LNCaP clone FGC (cell line): ENCODE results near the gene CSTF1.
"Not testable (repeated sequence)": the region's sequence is repeated elsewhere in the genome, so short reads cannot be mapped to it uniquely, and the experiment has no call there.

Source experiments
- DNase-seq: peaks from one replicate; pipeline ENCODE4 v3.0.0-alpha.2; 2011; ENCODE audit warnings: low read depth
- H3K4me3 ChIP-seq: 2 replicates; pipeline ENCODE4 v1.5.1; 2011; ENCODE audit warnings: mild to moderate bottlenecking, low read depth, low read length, control low read depth
- TF ChIP-seq, protein P1 (sequence below): IDR thresholded peaks from 2 replicates; pipeline ENCODE4 v1.5.1; 2012; ENCODE audit warnings: mild to moderate bottlenecking; ENCODE audit not compliant: control insufficient read depth, insufficient read depth; ENCODE audit errors: extremely low read depth

CSTF1 gene

DNA sequence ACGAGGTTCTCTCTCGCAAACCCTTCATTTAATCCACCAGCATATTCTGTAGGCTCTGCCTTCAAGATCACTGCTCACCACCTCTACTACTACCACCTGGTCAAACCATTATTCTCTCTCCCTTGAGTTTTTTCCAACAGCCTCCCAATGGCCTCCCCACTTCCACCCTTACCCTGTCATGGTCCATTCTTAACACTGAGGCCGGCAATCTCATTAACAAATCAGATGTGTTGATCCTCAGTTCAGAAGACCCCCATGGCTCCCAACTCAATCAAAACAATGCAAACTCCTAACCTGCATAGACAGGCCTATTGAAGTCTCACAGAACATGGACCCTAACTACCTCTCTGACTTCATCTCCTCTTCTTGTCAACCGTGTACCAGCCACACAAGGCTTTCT, 2.6 kb upstream of the CSTF1 start:
- TF ChIP-seq, protein P1, sequence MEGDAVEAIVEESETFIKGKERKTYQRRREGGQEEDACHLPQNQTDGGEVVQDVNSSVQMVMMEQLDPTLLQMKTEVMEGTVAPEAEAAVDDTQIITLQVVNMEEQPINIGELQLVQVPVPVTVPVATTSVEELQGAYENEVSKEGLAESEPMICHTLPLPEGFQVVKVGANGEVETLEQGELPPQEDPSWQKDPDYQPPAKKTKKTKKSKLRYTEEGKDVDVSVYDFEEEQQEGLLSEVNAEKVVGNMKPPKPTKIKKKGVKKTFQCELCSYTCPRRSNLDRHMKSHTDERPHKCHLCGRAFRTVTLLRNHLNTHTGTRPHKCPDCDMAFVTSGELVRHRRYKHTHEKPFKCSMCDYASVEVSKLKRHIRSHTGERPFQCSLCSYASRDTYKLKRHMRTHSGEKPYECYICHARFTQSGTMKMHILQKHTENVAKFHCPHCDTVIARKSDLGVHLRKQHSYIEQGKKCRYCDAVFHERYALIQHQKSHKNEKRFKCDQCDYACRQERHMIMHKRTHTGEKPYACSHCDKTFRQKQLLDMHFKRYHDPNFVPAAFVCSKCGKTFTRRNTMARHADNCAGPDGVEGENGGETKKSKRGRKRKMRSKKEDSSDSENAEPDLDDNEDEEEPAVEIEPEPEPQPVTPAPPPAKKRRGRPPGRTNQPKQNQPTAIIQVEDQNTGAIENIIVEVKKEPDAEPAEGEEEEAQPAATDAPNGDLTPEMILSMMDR = no peak
- DNase-seq = no peak
- H3K4me3 ChIP-seq = no peak overlapping the region

- peak overlapping the region; percentile 90 for H3K4me3 ChIP-seq
- DNase-seq = not testable (repeated sequence)
Observed at GRCh38 chr20:56390396-56390795, 2.0 kb upstream of the CSTF1 start.

DNA sequence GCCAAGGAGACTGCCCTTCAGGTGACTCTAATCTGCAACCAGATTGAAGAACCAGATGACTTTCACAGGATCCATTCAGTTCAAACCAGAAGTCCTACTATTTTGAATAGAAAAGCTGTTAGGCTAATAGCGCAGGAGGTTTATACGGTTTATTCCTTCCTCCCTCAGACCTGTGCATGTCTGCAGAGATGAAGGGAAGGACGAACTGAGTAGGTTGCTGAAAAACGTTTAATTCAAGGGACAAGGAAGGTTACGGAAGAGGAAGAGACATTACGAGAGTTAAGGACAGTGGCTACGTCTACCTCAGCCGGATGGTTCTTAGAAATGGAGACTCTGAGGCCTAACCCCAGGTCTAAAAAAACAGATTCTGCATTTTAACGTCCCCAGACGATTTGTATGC, 1.4 kb upstream of the CSTF1 start:
- no peak for DNase-seq
- H3K4me3 ChIP-seq = peak overlapping the region; percentile 90

GRCh38 chr20:56391596-56392131, 781 bp upstream of the CSTF1 start:
- H3K4me3 ChIP-seq = peak overlapping the region; percentile 90
- no peak for DNase-seq
- TF ChIP-seq, protein P1 = no peak

More for the DNA sequence above, 1.4 kb upstream of the CSTF1 start:
- TF ChIP-seq, protein P1 = no peak

- no peak for DNase-seq
- TF ChIP-seq, protein P1 = no peak
- peak overlapping the region; percentile 90 for H3K4me3 ChIP-seq
Observed at GRCh38 chr20:56392881-56393482, 537 bp downstream of the CSTF1 start.

GRCh38 chr20:56393653-56394052, 1.2 kb downstream of the CSTF1 start:
- TF ChIP-seq, protein P1 = no peak
- no peak for DNase-seq
- H3K4me3 ChIP-seq = peak overlapping the region; percentile 90

DNA sequence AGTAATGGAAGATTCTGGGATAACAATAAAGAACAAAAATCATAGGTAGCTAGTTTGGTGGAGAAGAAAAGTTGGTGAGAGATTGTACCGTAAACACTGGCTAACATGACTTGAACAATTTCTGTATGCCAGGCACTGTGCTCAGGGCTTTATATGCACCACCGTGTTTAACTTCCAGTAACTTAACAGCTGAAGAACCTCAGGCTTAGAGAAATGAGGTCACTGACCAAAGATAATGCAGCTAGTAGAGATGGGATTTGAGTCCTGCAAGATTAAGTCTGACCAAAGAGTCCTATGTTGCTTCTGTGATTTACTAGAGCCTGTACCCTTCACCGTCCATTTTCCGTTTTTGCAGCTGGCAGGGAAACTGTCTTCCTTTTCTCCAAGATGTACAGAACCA, 2.7 kb downstream of the CSTF1 start:
- no peak overlapping the region for H3K4me3 ChIP-seq
- TF ChIP-seq, protein P1 = no peak
- DNase-seq = no peak
